Nucleus accumbens (tissue), 56 donors: ENCODE measurements around the gene XPR1.
A peak's percentile ranks its signal among the peaks of the same experiment; 100 is the strongest.
"Not testable (repeated sequence)": the region's sequence is repeated elsewhere in the genome, so short reads cannot be mapped to it uniquely, and the experiment has no call there.

Experiments used
- DNase-seq, 56 donors: peaks; one replicate each; lab custom pipeline; 2025; lab: John Stamatoyannopoulos, UW

The XPR1 gene

GRCh38 chr1:180821970-180822369 lies 190.1 kb downstream of the XPR1 start:
- DNase-seq, result no peak

DNA sequence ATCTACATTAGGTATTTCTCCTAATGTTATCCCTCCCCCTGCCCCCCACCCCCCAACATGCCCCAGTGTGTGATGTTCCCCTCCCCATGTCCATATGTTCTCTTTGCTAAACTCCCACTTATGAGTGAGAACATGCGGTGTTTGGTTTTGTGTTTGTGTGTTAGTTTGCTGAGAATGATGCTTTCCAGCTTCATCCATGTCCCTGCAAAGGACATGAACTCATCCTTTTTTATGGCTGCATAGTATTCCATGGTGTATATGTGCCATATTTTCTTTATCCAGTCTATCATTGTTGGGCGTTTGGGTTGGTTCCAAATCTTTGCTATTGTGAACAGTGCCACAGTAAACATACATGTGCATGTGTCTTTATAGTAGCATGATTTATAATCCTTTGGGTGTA lies 199.7 kb downstream of the XPR1 start:
- not testable (repeated sequence) for DNase-seq

GRCh38 chr1:180833180-180833579 lies 201.4 kb downstream of the XPR1 start:
- DNase-seq, result not testable (repeated sequence)

DNA sequence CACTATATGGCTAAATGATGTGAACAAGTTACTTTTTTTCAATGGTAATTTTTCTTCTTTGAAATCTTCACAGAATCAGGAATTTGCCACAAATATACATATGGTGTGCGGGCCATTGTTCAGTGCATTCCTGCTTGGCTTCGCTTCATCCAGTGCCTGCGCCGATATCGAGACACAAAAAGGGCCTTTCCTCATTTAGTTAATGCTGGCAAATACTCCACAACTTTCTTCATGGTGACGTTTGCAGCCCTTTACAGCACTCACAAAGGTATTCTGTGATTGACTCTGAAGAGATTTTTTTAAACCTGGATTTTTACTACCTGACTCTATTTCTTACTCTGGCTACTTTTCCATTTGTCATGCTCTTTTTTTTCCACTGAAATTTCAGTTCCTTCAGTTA lies 204.6 kb downstream of the XPR1 start:
- no peak for DNase-seq

DNA sequence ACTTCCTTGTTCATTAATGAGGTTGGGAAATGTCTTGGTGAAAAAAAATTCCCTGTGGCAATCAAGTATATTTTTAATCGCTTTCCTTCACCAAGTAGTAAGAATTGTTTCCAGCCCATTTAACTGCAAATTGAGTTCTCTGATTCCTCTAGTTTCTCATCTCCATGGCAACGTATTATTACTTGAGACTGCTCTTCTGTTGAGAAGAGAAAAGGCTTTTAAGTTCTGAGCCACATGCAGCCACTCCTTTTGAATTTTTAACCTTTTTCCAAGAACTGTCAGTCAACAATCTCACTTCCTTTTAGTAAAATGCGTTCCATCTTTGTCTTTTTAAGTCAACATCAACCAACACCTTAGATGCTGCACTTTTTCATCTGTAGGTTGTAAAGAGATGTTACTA lies 205.2 kb downstream of the XPR1 start:
- peak in 2 of 56 donors; percentile 1 to 15 for DNase-seq

DNA sequence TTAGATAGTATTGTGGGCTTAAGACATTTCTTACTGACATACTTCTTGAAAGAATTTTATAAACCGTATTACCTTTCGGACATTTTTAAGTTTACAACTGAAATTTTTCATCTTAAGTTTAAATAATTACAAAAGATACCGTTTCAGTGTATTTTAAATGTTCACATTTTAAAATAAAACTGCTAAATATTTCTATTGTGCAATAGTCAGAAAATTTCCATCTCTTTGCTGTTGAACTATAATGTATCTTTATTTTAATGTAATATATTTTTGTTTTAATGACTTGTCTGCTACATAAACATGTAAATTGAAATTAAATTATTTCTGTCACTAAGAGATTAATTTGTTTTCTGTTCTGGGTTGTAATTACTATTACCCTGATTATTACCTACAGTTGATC lies 206.7 kb downstream of the XPR1 start:
- DNase-seq, result no peak

GRCh38 chr1:180839547-180839946 lies 207.7 kb downstream of the XPR1 start:
- DNase-seq, result no peak

DNA sequence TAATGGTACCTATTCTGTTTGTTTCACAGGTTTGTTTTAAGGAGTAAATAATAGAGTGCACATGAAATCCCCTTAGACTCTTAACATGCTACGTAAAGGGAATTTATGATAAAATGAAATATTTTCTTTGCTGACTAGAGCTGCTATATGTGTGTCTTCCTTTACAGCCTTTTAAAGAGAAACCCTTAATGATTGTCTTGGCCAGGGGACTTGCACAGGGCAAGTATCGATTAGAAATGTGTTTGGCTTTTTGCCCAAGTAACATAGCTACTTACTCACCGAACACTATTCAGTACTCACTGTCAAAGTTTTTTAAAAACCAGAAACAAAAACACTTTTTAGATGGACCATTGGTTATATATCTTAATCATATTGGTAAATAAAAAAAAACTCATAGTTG lies 209.6 kb downstream of the XPR1 start:
- DNase-seq, result no peak

DNA sequence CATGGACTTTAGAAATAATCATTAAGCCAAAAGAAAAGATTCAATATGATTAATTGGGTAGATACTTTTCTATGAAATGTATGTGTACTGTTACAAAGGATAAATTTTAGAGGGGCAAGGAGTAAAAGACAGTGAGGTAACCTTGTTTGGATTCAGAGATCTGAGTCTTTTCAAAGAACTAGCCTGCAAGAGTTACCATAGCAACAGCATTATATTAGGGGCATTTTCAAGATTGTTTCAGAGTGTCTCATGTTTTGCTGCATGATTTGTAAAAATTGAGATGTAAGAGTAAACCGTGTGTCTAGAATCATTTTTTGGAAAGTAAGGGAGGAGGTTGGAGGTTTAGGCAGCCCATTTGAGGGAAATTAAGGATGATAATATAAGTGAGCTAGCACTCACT lies 210.2 kb downstream of the XPR1 start:
- DNase-seq, result no peak

GRCh38 chr1:180842491-180843275 lies 210.9 kb downstream of the XPR1 start:
- DNase-seq, result peak in 8 of 56 donors; percentile 1 to 27 (median 8)

DNA sequence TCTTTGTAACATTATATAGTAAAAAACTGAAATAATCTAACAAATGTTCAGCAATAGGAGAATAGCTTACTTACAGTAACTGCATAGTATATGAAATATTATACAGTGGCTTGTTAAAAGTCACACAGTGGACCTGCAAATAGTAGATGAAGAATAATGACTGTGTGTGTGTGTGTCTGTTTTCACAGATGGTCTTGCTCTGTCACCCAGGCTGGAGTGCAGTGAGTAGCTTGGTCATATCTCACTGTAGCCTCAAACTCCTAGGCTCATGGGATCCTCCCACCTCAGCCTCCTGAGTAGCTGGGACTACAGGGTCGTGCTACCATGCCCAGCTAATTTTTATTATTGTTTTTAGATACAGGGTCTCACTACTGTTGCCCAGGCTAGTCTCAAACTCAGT lies 213.5 kb downstream of the XPR1 start:
- no peak for DNase-seq

DNA sequence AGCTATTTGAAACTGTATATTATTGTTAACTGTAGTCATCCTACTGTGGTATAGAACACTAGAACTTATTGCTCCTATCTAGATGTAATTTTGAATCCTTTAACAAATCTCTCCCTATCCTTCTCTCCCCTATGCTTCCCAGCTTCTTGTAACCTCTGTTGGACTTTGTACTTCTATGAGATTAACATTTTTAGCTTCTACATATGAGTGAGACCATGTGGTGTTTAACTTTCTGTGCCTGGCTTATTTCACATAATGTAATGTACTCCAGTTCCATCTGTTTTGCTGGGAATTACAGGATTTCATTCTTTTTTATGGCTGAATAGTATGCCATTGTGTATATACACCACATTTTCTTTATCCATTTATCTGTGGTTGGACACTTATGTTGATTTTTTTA lies 216.4 kb downstream of the XPR1 start:
- DNase-seq, result no peak

DNA sequence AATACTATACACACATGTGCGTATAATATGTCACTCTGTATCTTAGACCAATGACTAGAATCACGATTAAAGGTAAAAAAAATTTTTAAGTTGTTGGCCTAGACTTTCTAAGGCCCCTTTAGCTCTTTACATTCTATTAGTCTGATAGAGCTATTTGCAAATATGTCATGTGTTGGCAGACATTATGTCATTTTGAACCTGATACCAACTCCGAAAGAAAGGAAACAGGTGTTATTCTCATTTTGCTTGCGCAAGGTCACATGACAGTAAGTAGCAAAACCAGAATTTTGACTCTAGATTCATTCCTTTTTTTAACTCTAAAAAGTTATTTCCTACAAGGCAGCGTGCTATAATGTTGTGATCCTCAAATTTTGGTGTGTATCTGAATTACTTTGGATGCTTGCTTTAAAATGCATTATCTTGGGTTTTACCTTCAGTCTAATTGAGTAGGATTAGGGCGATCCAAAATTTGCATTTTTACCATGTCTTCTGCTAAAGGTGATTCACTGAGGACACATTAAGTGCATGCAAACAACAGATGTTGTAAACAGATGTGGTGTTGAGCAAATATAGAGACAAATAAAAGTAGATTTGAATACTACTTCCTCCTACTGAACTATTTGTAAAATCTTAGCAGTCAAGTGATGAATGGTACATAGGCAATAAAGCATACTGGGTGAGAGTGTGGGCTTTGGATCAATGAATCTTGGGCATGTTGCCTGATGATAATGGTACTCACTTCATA lies 217.4 kb downstream of the XPR1 start:
- DNase-seq, result no peak

GRCh38 chr1:180851995-180852887 lies 220.4 kb downstream of the XPR1 start:
- no peak for DNase-seq

DNA sequence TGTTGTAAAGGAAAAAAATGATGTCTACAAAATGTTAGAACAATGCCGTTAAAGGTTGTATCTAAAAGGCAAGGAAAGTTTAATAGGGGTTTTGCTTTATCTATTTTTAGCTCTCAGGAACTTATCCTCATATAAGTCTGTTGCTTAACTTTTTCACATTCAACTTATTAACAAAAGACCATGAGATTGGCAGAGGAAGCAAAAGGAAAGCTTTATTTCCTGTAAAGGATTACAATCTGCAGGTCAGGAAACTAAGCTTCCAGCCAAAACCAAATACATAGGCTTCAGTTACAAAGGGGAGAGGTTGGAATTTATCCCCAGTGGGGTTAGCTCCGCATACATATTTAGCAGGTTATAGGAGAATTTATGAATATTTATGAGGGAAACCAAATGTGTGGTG lies 222.2 kb downstream of the XPR1 start:
- DNase-seq, result no peak

- no peak for DNase-seq
Observed at GRCh38 chr1:180854456-180854855, 222.6 kb downstream of the XPR1 start.

GRCh38 chr1:180857947-180858725 lies 226.3 kb downstream of the XPR1 start:
- DNase-seq, result not testable (repeated sequence)

DNA sequence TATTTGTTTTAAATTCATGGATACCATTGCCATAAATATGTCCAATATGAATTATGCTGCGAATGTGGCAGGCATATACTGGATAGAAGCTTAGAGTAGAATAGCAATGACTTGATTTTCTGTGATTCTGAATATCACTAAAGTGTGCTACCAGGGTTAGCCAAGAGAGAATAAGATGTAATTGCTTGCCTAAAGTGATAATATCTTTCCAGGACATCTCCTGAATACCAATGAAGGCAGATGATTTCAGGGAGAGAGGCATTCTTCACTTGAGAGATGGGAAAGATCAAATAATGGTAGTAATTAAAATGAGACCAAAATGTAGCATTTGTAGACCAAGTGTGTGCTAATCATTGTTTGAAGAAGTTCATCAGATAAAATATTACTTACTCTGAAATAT lies 227.5 kb downstream of the XPR1 start:
- no peak for DNase-seq

DNA sequence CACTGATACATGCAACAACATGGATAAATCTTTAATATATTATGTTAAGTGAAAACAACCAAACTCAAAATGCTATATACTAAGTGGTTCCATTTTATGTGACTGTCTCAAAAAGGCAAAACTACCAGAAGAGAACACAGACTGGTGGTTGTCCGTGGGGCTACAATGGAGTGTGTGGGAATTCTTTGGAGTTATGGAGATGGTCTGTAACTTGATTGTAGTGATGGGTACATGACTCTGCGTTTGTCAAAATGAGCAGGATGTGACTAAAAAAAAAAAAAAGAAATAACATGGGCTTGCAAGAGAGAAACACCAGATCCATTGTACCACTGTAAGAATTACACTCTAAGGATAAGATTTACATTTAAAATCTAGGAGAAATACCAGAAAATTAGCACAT lies 228.7 kb downstream of the XPR1 start:
- no peak for DNase-seq

- DNase-seq, result no peak
Observed at GRCh38 chr1:180862305-180862704, 230.5 kb downstream of the XPR1 start.
